Stimulated activated effector memory CD8-positive, alpha-beta T cell treated with anti-CD3 and anti-CD28 coated beads, Interleukin-12 subunit alpha, Interleukin-12 subunit beta, amount 100 ng/mL, for 72 hours (primary cell): ENCODE measurements around the gene POLE2.

Source experiments
- ATAC-seq: fragments of 150-1000 bp; cut with Tn5 transposase; 2 replicates; pipeline ENCODE4 v1.10.0; 2021
- DNase-seq, 2 donors: peaks; one replicate each; pipeline ENCODE4 v3.0.0; 2021 to 2022; ENCODE audit warnings: low spot score in 2 of 2
- H3K27ac Mint-ChIP-seq: one replicate; pipeline ENCODE4 v1.8.0; 2022; ENCODE audit warnings: mild to moderate bottlenecking, mixed read lengths
- H3K36me3 Mint-ChIP-seq: one replicate; pipeline ENCODE4 v1.8.0; 2022; ENCODE audit warnings: mild to moderate bottlenecking, mixed read lengths
- H3K4me1 Mint-ChIP-seq: one replicate; pipeline ENCODE4 v1.8.0; 2022; ENCODE audit warnings: mixed read lengths
- H3K4me3 Mint-ChIP-seq: one replicate; pipeline ENCODE4 v1.8.0; 2022; ENCODE audit warnings: mild to moderate bottlenecking, mixed read lengths
- H3K9me3 Mint-ChIP-seq: one replicate; pipeline ENCODE4 v1.8.0; 2022; ENCODE audit warnings: mixed read lengths

Gene POLE2

DNA sequence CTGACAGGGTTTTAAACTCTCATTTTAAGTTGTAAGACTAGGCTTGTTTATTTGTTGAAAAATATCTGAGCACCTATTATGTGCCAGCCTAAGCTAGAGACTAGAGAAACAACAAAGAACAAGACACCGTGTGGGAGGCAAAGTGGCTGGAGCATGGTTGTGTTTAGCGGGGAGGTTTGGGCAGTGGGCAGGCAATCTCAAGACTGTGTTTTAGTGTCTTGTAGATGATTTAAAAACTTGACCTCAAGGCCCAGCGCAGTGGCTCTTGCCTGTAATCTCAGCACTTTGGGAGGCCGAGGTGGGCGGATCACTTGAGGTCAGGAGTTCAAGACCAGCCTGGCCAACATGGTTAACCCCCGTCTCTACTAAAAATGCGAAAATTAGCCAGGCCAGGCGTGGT is 75.3 kb downstream of the POLE2 start:
- Mint-ChIP-seq H3K4me1 (no peaks in the 10 kb centered on the region), H3K27ac (no peak overlapping the region), H3K36me3 (peaks cover 88% of the 10 kb centered on the region), H3K9me3 (no peaks in the 10 kb centered on the region), H3K4me3 (no peak overlapping the region)
- DNase-seq (no peak), ATAC-seq (no peak)

GRCh38 chr14:49612251-49612650 is 75.8 kb downstream of the POLE2 start:
- Mint-ChIP-seq H3K4me1 (no peaks in the 10 kb centered on the region), H3K4me3 (no peak overlapping the region), H3K27ac (no peak overlapping the region), H3K9me3 (no peaks in the 10 kb centered on the region), H3K36me3 (peaks cover 88% of the 10 kb centered on the region)
- DNase-seq = no peak
- no peak for ATAC-seq

- ATAC-seq (no peak), DNase-seq (no peak)
- H3K4me3 Mint-ChIP-seq = no peak overlapping the region
- H3K9me3 Mint-ChIP-seq = no peaks in the 10 kb centered on the region
- no peak overlapping the region for H3K27ac Mint-ChIP-seq
- peaks cover 89% of the 10 kb centered on the region for H3K36me3 Mint-ChIP-seq
- H3K4me1 Mint-ChIP-seq = peaks cover 10% of the 10 kb centered on the region
Observed at GRCh38 chr14:49607583-49607982, 80.4 kb downstream of the POLE2 start.

DNA sequence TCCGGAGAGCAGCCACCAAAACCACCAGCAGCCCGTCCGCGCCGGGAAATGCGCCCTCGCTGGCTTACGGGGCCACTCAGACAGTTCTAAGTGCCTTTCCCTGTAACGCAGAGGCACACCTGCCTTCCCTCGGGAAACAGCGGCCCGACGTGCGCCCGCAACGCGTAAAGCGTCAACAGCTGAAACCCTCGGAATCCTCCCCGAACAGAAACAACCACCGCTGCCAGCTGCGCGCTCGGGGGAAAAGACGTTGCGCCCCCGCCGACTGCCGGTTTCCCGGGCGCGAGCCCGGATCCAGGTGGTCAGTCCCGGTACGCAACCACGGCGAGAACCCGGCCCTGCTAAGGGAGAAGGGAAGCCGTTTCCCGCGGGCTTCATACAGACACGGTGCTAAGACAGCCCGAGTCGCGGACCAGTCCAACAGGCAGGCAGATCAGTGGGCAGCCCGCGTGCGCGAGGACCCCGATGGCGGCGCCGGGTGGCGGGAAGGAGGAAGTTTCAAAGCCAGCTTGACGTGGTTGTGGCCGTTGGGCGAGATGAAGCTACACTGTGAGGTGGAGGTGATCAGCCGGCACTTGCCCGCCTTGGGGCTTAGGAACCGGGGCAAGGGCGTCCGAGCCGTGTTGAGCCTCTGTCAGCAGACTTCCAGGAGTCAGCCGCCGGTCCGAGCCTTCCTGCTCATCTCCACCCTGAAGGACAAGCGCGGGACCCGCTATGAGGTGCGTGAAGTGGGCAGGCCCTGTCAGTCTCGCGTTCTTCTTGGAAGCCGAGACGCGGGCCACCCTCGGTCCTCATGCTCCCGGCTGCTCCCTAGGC is 89.3 kb downstream of the POLE2 start, which contains the start of gene LRR1:
LRR1 (plus strand) TSS at position 456 of the 816 bp plus-strand sequence; CDS start at position 537, 81 bp downstream.
- Mint-ChIP-seq H3K9me3 (no peaks in the 10 kb centered on the region), H3K27ac (peak within 1 kb of the TSS; percentile 99), H3K4me1 (peaks cover 17% of the 10 kb centered on the region), H3K4me3 (peak within 1 kb of the TSS; percentile 96), H3K36me3 (peaks cover 53% of the 10 kb centered on the region)
- DNase-seq (peak; percentile 93 to 97), ATAC-seq (peak; percentile 93)

- Mint-ChIP-seq H3K9me3 (no peaks in the 10 kb centered on the region), H3K36me3 (peaks cover 48% of the 10 kb centered on the region), H3K4me3 (peak overlapping the region; percentile 96), H3K4me1 (peaks cover 17% of the 10 kb centered on the region), H3K27ac (peak overlapping the region; percentile 99)
- ATAC-seq (peak; percentile 9), DNase-seq (no peak)
Observed at GRCh38 chr14:49598189-49598484, 89.9 kb downstream of the POLE2 start.

- DNase-seq = no peak
- peaks cover 18% of the 10 kb centered on the region for H3K36me3 Mint-ChIP-seq
Observed at GRCh38 chr14:49594347-49595091, 93.5 kb downstream of the POLE2 start.

More at GRCh38 chr14:49594347-49595091, 93.5 kb downstream of the POLE2 start:
- Mint-ChIP-seq H3K9me3 (no peaks in the 10 kb centered on the region), H3K4me3 (no peak overlapping the region), H3K4me1 (peaks cover 9% of the 10 kb centered on the region), H3K27ac (no peak overlapping the region)
- ATAC-seq = no peak
